ENCODE results near the gene RANBP17.

DNA sequence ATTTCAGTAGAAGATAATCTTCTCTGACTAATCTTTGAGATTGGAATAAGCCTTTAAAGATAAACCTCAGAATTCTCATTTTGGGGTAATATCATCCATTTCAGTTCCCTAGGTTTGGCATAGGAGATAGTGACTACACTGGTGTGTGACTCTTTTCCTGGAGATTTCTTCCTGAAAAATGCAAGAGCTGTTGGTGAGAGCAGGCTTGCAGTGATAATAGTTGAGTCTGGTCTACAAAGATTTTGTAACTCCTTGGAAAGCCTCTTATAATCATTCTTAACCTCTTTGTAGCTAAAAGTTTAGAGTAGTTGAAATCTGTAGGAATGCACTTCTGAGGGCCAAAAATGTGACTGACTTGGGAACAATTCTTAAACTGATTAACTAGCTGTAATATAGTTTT is 23.4 kb downstream of the RANBP17 start:
- no peak for TF ChIP-seq CTCF (IDR thresholded peaks at IDR 0.05)
- no peak for TF ChIP-seq POLR2A (IDR thresholded peaks at IDR 0.05)
